Peyer's patch (tissue), 4 donors: ENCODE data around the gene TACC2.

Experiments
- POLR2A ChIP-seq, 2 donors: fragments of 450-650 bp; IDR thresholded peaks; one replicate each; pipeline ENCODE4 v1.5.1; 2017; ENCODE audit warnings: antibody characterized with exemption in 2 of 2, mild to moderate bottlenecking in 2 of 2, moderate library complexity in 2 of 2
- TF ChIP-seq, protein P1 (sequence below), 6 experiments: fragments of 450-650 bp in 4 of 6; fragments of 200-600 bp in 2 of 6; sonication (generic) in 1 of 6; IDR thresholded peaks; one replicate each; pipeline ENCODE4 v1.5.1; 2017 to 2019; ENCODE audit warnings: antibody characterized with exemption in 6 of 6, mild to moderate bottlenecking in 3 of 6, moderate library complexity in 1 of 6

DNA sequence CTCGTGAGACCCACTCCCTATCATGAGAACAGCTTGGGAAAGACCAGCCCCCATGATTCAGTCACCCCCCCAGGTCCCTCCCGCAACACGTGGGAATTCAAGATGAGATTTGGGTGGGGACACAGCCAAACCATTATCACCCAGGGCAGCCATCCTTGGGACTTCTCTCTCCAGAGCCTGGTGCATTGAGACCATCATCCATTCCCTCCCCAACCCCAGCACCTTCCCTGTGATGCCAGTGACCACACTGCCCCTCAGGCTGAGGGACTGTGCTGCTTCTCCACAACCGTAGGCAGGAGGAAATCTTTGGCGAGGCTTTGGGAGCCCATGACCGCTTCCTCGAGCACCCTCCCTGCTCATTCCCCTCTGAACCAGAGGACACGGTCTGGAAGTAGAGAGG, 64.4 kb downstream of the TACC2 start:
- TF ChIP-seq, protein P1, sequence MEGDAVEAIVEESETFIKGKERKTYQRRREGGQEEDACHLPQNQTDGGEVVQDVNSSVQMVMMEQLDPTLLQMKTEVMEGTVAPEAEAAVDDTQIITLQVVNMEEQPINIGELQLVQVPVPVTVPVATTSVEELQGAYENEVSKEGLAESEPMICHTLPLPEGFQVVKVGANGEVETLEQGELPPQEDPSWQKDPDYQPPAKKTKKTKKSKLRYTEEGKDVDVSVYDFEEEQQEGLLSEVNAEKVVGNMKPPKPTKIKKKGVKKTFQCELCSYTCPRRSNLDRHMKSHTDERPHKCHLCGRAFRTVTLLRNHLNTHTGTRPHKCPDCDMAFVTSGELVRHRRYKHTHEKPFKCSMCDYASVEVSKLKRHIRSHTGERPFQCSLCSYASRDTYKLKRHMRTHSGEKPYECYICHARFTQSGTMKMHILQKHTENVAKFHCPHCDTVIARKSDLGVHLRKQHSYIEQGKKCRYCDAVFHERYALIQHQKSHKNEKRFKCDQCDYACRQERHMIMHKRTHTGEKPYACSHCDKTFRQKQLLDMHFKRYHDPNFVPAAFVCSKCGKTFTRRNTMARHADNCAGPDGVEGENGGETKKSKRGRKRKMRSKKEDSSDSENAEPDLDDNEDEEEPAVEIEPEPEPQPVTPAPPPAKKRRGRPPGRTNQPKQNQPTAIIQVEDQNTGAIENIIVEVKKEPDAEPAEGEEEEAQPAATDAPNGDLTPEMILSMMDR (IDR thresholded peaks at IDR 0.05): no peak
- TF ChIP-seq POLR2A (IDR thresholded peaks at IDR 0.05): no peak
